ENCODE data around the gene BICD1.

The BICD1 gene

DNA sequence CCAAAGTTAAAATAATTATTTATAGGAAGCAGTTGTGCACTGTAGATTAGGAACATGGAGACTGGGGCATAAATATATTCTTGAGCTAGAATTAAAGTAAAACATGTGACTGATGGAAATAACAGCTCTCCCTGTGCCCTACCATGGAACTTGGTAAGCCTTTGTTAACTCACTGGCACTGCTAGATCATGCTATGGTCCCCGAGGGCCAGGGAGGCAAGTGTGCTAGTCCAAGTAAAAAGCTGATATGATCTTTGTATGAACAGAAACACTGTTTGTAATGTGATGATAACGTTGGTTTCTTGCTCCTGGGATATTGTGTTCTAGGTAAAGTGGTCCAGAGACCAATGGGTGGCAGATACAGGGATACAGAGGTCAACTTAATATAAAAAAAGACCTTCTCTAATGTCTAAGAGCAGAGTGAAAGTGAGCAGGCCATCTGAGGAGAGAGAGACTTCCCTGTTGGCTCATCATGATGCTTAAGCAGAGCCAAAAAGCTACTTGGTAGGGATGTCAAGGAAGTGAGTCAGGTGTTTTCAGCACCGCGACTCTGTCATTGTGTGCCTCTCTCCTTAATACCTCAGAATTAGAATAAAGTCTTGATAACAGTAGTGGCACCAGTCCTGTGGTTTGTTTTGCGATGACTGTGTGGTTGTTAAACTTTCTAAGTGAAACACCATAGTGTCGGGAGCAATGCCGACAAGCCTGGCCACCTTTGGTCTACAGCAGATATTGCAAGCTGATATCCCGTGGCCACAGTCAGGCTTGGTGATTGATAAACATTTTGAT, 27.6 kb downstream of the BICD1 start:
- Histone ChIP-seq H3K4me1 (ENCODE audit: insufficient read depth, poor library complexity, severe bottlenecking) (peaks cover 4% of the 10 kb centered on the region), H3K36me3 (ENCODE audit: low read depth) (peaks cover 4% of the 10 kb centered on the region; the same call in 1 of the 2 replicates), H3K9me3 (ENCODE audit: severe bottlenecking) (no peaks in the 10 kb centered on the region), H3K27me3 (ENCODE audit: insufficient read depth, poor library complexity, severe bottlenecking) (no peaks in the 10 kb centered on the region), H3K4me3 (ENCODE audit: severe bottlenecking) (no peak overlapping the region), H3K27ac (ENCODE audit: poor library complexity, severe bottlenecking) (no peak overlapping the region)
- DNase-seq (ENCODE audit: low spot score) (no peak), ATAC-seq (ENCODE audit: low read depth) (peak; percentile 64)
- TF ChIP-seq, protein P1, sequence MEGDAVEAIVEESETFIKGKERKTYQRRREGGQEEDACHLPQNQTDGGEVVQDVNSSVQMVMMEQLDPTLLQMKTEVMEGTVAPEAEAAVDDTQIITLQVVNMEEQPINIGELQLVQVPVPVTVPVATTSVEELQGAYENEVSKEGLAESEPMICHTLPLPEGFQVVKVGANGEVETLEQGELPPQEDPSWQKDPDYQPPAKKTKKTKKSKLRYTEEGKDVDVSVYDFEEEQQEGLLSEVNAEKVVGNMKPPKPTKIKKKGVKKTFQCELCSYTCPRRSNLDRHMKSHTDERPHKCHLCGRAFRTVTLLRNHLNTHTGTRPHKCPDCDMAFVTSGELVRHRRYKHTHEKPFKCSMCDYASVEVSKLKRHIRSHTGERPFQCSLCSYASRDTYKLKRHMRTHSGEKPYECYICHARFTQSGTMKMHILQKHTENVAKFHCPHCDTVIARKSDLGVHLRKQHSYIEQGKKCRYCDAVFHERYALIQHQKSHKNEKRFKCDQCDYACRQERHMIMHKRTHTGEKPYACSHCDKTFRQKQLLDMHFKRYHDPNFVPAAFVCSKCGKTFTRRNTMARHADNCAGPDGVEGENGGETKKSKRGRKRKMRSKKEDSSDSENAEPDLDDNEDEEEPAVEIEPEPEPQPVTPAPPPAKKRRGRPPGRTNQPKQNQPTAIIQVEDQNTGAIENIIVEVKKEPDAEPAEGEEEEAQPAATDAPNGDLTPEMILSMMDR (IDR thresholded peaks at IDR 0.05; ENCODE audit: poor library complexity, severe bottlenecking), result no peak

DNA sequence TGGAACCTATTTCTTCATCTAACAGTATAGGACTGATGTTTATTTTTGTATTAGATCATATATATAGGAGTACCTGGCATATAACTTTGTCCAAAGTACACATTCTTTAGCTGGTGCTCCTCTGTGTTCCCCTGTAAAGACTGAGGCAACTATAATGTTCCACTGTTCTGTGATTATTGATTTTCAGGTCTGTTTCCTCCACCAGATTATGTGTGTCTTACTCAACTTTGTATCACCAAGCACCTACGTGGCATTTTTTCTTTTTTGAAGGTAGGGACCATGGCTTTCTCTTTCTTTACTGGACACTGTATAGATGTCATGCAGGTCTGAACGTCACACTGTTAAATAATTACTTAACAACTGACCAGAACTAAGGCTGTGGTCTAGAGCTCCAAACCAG, 29.3 kb downstream of the BICD1 start:
- Histone ChIP-seq H3K4me3 (ENCODE audit: severe bottlenecking) (no peak overlapping the region), H3K27ac (ENCODE audit: poor library complexity, severe bottlenecking) (no peak overlapping the region), H3K9me3 (ENCODE audit: severe bottlenecking) (no peaks in the 10 kb centered on the region), H3K4me1 (ENCODE audit: insufficient read depth, poor library complexity, severe bottlenecking) (peaks cover 4% of the 10 kb centered on the region), H3K36me3 (ENCODE audit: low read depth) (peaks cover 4% of the 10 kb centered on the region; the same call in 1 of the 2 replicates), H3K27me3 (ENCODE audit: insufficient read depth, poor library complexity, severe bottlenecking) (no peaks in the 10 kb centered on the region)
- TF ChIP-seq, protein P1 (IDR thresholded peaks at IDR 0.05; ENCODE audit: poor library complexity, severe bottlenecking), result no peak
- ATAC-seq (ENCODE audit: low read depth), result no peak
- no peak for DNase-seq (ENCODE audit: low spot score)

GRCh38 chr12:32136404-32136803, 29.8 kb downstream of the BICD1 start:
- Histone ChIP-seq H3K4me3 (ENCODE audit: severe bottlenecking) (no peak overlapping the region), H3K36me3 (ENCODE audit: low read depth) (peaks cover 4% of the 10 kb centered on the region; the same call in 1 of the 2 replicates), H3K27me3 (ENCODE audit: insufficient read depth, poor library complexity, severe bottlenecking) (no peaks in the 10 kb centered on the region), H3K27ac (ENCODE audit: poor library complexity, severe bottlenecking) (no peak overlapping the region), H3K4me1 (ENCODE audit: insufficient read depth, poor library complexity, severe bottlenecking) (peaks cover 4% of the 10 kb centered on the region), H3K9me3 (ENCODE audit: severe bottlenecking) (no peaks in the 10 kb centered on the region)
- ATAC-seq (ENCODE audit: low read depth), result no peak
- no peak for DNase-seq (ENCODE audit: low spot score)
- TF ChIP-seq, protein P1 (IDR thresholded peaks at IDR 0.05; ENCODE audit: poor library complexity, severe bottlenecking), result no peak

DNA sequence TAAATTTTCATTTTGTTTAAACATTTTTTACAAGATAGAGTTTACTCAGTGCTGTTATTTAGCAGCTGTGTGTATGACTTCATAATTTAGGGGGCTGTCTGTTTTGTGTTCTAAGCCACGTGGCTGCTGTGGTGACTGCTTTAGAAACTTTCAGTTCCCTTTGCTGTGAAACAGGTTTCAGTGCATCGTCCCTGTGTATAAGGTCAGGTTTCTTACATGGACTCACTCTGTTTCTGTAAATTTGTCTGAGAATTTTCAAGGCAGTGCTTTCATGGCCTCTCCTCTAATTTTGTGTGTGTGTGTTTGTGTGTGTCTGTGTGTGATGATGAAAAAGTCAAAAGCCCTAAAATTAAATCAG, 32.4 kb downstream of the BICD1 start:
- Histone ChIP-seq H3K27me3 (ENCODE audit: insufficient read depth, poor library complexity, severe bottlenecking) (no peaks in the 10 kb centered on the region), H3K36me3 (ENCODE audit: low read depth) (peaks cover 4% of the 10 kb centered on the region; the same call in 1 of the 2 replicates), H3K4me3 (ENCODE audit: severe bottlenecking) (no peak overlapping the region), H3K9me3 (ENCODE audit: severe bottlenecking) (no peaks in the 10 kb centered on the region), H3K27ac (ENCODE audit: poor library complexity, severe bottlenecking) (no peak overlapping the region), H3K4me1 (ENCODE audit: insufficient read depth, poor library complexity, severe bottlenecking) (peaks cover 3% of the 10 kb centered on the region)
- ATAC-seq (ENCODE audit: low read depth), result no peak
- TF ChIP-seq, protein P1 (IDR thresholded peaks at IDR 0.05; ENCODE audit: poor library complexity, severe bottlenecking), result no peak
- DNase-seq (ENCODE audit: low spot score), result no peak

DNA sequence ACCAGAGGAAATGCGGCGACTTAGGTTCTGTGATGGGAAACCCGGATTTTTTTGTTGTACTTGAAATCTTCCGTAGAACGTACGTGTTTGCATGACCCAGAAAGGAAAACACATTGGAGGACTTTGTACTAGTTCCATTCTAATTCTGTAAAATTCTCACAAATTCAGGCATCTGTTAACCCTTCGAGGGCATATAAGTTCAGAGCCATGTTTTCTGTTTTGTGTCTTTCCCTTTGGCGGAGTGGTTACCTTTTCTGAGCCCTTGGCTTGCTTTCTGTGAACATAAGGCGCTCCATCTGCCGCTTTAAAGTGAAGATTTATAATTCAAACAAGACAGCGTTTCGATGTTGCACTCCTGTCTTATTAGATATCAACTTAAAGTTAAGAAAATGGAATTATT, 34.2 kb downstream of the BICD1 start:
- no peaks in the 10 kb centered on the region for H3K9me3 ChIP-seq (ENCODE audit: severe bottlenecking)
- ATAC-seq (ENCODE audit: low read depth) (no peak), DNase-seq (ENCODE audit: low spot score) (no peak)
- H3K4me1 ChIP-seq (ENCODE audit: insufficient read depth, poor library complexity, severe bottlenecking), result no peaks in the 10 kb centered on the region
- H3K27me3 ChIP-seq (ENCODE audit: insufficient read depth, poor library complexity, severe bottlenecking), result no peaks in the 10 kb centered on the region
- H3K27ac ChIP-seq (ENCODE audit: poor library complexity, severe bottlenecking), result no peak overlapping the region
- TF ChIP-seq, protein P1 (IDR thresholded peaks at IDR 0.05; ENCODE audit: poor library complexity, severe bottlenecking), result no peak
- H3K36me3 ChIP-seq (ENCODE audit: low read depth), result peaks cover 3% of the 10 kb centered on the region; the same call in 1 of the 2 replicates
- no peak overlapping the region for H3K4me3 ChIP-seq (ENCODE audit: severe bottlenecking)
